H1 (cell line): ENCODE data around the gene SYNDIG1. TPM values are rescaled to one million over a fixed set of nuclear protein-coding genes. Genes with fewer than 3 reads are reported as not detected.

Source experiments
- CTCF ChIA-PET: fragments of 300-600 bp; sonication (Branson Sonifier 250); formaldehyde crosslinking; loops from one replicate; lab custom pipeline; 2021; ENCODE audit not compliant: partially characterized antibody; lab: Charles Lee
- POLR2A ChIA-PET: fragments of 300-600 bp; sonication (Branson Sonifier 250); formaldehyde crosslinking; loops from one replicate; lab custom pipeline; 2021; ENCODE audit warnings: inconsistent platforms; ENCODE audit not compliant: partially characterized antibody; lab: Charles Lee
- DNase-seq, 2 experiments: peaks; one replicate each; pipeline versions ENCODE4 v3.0.0 to v3.0.0-alpha.2; 2010 to 2022; ENCODE audit warnings: low spot score in 2 of 2, low read depth in 1 of 2, mixed read lengths in 1 of 2
- FAIRE-seq: peaks from 2 replicates; lab custom pipeline; 2011; peaks lifted over from hg19 to GRCh38; lab: Jason Lieb, UNC
- H2AFZ ChIP-seq: 2 replicates; pipeline ENCODE4 v1.8.1; 2012; ENCODE audit warnings: low read length, inconsistent platforms
- H2AK5ac ChIP-seq: 2 replicates; pipeline ENCODE4 v1.6.1; 2013; ENCODE audit warnings: low read depth, low read length
- H2BK120ac ChIP-seq: replicated peaks from 2 replicates; pipeline ENCODE3; 2013; ENCODE audit warnings: low read depth, low read length, inconsistent platforms
- H2BK12ac ChIP-seq: 2 replicates; pipeline ENCODE4 v1.6.1; 2013; ENCODE audit warnings: low read depth, low read length
- H2BK15ac ChIP-seq: 2 replicates; pipeline ENCODE4 v1.6.1; 2013; ENCODE audit warnings: low read length
- H2BK20ac ChIP-seq: 2 replicates; pipeline ENCODE4 v1.6.1; 2013; ENCODE audit warnings: low read length
- H2BK5ac ChIP-seq: 2 replicates; pipeline ENCODE4 v1.6.1; 2013; ENCODE audit warnings: low read depth, low read length
- H3K14ac ChIP-seq: 2 replicates; pipeline ENCODE4 v1.6.1; 2013; ENCODE audit warnings: inconsistent platforms; ENCODE audit not compliant: insufficient read length
- H3K18ac ChIP-seq: 2 replicates; pipeline ENCODE4 v1.6.1; 2013; ENCODE audit warnings: low read length; ENCODE audit errors: extremely low read depth
- H3K23ac ChIP-seq: 2 replicates; pipeline ENCODE4 v1.6.1; 2013; ENCODE audit warnings: inconsistent platforms; ENCODE audit not compliant: insufficient read length
- H3K23me2 ChIP-seq: 2 replicates; pipeline ENCODE4 v1.6.1; 2013; ENCODE audit warnings: low read depth, low read length
- H3K27ac ChIP-seq: 2 replicates; pipeline ENCODE4 v1.6.1; 2011; ENCODE audit warnings: low read depth, low read length, inconsistent platforms
- H3K27me3 ChIP-seq, 4 experiments: replicated peaks in 1 of 4; 1 replicate in 1 of 4; 2 replicates in 3 of 4; pipeline versions ENCODE4 v1.6.1 to v1.8.1; 2011 to 2013; ENCODE audit warnings: low read length in 3 of 4, mild to moderate bottlenecking in 3 of 4, inconsistent platforms in 2 of 4, mixed read lengths in 2 of 4, moderate library complexity in 1 of 4; ENCODE audit not compliant: control insufficient read depth in 3 of 4, insufficient read depth in 3 of 4; ENCODE audit errors: extremely low read depth in 1 of 4
- H3K36me3 ChIP-seq, 4 experiments: 2 replicates each; pipeline versions ENCODE4 v1.6.1 to v1.8.1; 2011 to 2013; ENCODE audit warnings: mild to moderate bottlenecking in 4 of 4, low read length in 3 of 4, moderate library complexity in 2 of 4, control low read depth in 1 of 4, inconsistent platforms in 1 of 4; ENCODE audit not compliant: insufficient read depth in 4 of 4, control insufficient read depth in 2 of 4
- H3K4ac ChIP-seq: replicated peaks from 2 replicates; pipeline ENCODE3; 2013; ENCODE audit warnings: low read length, low read depth, mixed read lengths, inconsistent platforms; ENCODE audit not compliant: insufficient read length
- H3K4me1 ChIP-seq, 4 experiments: replicated peaks in 1 of 4; 1 replicate in 1 of 4; 2 replicates in 3 of 4; pipeline versions ENCODE4 v1.6.1 to v1.8.1; 2011 to 2013; ENCODE audit warnings: low read length in 3 of 4, inconsistent platforms in 2 of 4, mixed read lengths in 1 of 4; ENCODE audit not compliant: insufficient read depth in 4 of 4, control insufficient read depth in 3 of 4
- H3K4me2 ChIP-seq, 2 experiments: 2 replicates each; pipeline versions ENCODE4 v1.6.1 to v1.8.1; 2011 to 2013; ENCODE audit warnings: low read depth in 2 of 2, low read length in 2 of 2, control low read depth in 1 of 2, inconsistent platforms in 1 of 2, mild to moderate bottlenecking in 1 of 2; ENCODE audit not compliant: insufficient read depth in 1 of 2
- H3K4me3 ChIP-seq, 4 experiments: fragments of 200-600, 300-600 bp in 1 of 4; sonication (generic), shearing (Covaris generic), sonication (Bioruptor Twin) in 1 of 4; 2 replicates each; pipeline versions ENCODE4 v1.5.1 to v1.8.1; 2011 to 2016; ENCODE audit warnings: low read length in 4 of 4, low read depth in 3 of 4, control low read depth in 2 of 4, inconsistent platforms in 2 of 4, mild to moderate bottlenecking in 2 of 4, mixed read lengths in 1 of 4, moderate library complexity in 1 of 4; ENCODE audit not compliant: insufficient read depth in 2 of 4; ENCODE audit errors: extremely low read depth in 1 of 4
- H3K56ac ChIP-seq: replicated peaks from 2 replicates; pipeline ENCODE3; 2013; ENCODE audit warnings: low read depth, mild to moderate bottlenecking, mixed read lengths, low read length, inconsistent platforms; ENCODE audit not compliant: insufficient read length
- H3K79me1 ChIP-seq: 2 replicates; pipeline ENCODE4 v1.6.1; 2013; ENCODE audit warnings: low read depth, low read length, control low read depth
- H3K79me2 ChIP-seq, 2 experiments: 2 replicates each; pipeline versions ENCODE4 v1.6.1 to v1.8.1; 2012 to 2013; ENCODE audit warnings: low read length in 2 of 2, mild to moderate bottlenecking in 2 of 2, inconsistent platforms in 1 of 2; ENCODE audit not compliant: insufficient read depth in 2 of 2, control insufficient read depth in 1 of 2
- H3K9ac ChIP-seq, 4 experiments: replicated peaks in 1 of 4; 1 replicate in 1 of 4; 2 replicates in 3 of 4; pipeline versions ENCODE4 v1.6.1 to v1.8.1; 2011 to 2013; ENCODE audit warnings: low read depth in 3 of 4, low read length in 3 of 4, control low read depth in 2 of 4, mild to moderate bottlenecking in 2 of 4, moderate library complexity in 2 of 4, inconsistent platforms in 1 of 4; ENCODE audit errors: extremely low read depth in 1 of 4
- H3K9me3 ChIP-seq, 2 experiments: 2 replicates each; pipeline versions ENCODE4 v1.6.1 to v1.8.1; 2012 to 2013; ENCODE audit warnings: mild to moderate bottlenecking in 2 of 2, moderate library complexity in 2 of 2, control low read depth in 1 of 2, inconsistent platforms in 1 of 2, low read depth in 1 of 2, low read length in 1 of 2, mixed read lengths in 1 of 2; ENCODE audit not compliant: insufficient read depth in 2 of 2
- H4K20me1 ChIP-seq, 2 experiments: replicated peaks in 1 of 2; 2 replicates each; pipeline versions ENCODE3 to v1.8.1; 2011 to 2013; ENCODE audit warnings: inconsistent platforms in 2 of 2, low read length in 2 of 2, mild to moderate bottlenecking in 1 of 2; ENCODE audit not compliant: insufficient read depth in 2 of 2, control insufficient read depth in 1 of 2
- H4K5ac ChIP-seq: 2 replicates; pipeline ENCODE4 v1.6.1; 2013; ENCODE audit warnings: low read length, low read depth, mixed read lengths, inconsistent platforms; ENCODE audit not compliant: insufficient read length
- H4K8ac ChIP-seq: 2 replicates; pipeline ENCODE4 v1.8.0; 2013; ENCODE audit warnings: mild to moderate bottlenecking, moderate library complexity, low read length, inconsistent platforms; ENCODE audit not compliant: insufficient read depth; ENCODE audit errors: extremely low read depth
- H4K91ac ChIP-seq: replicated peaks from 2 replicates; pipeline ENCODE3; 2013; ENCODE audit warnings: low read length, mixed read lengths, inconsistent platforms; ENCODE audit not compliant: insufficient read length
- ASH2L ChIP-seq: fragments of 200-600, 300-600 bp; sonication (generic); IDR thresholded peaks from one replicate; pipeline ENCODE4 v1.7.1; 2017; ENCODE audit warnings: low read length
- CTCF ChIP-seq, 3 experiments: IDR thresholded peaks; 1 replicate in 2 of 3; 2 replicates in 1 of 3; pipeline versions ENCODE4 v1.5.1 to v1.6.1; 2011; ENCODE audit warnings: low read length in 3 of 3, mild to moderate bottlenecking in 3 of 3, inconsistent platforms in 2 of 3, low read depth in 1 of 3, moderate library complexity in 1 of 3; ENCODE audit not compliant: insufficient read depth in 1 of 3; ENCODE audit errors: control extremely low read depth in 1 of 3
- GABPA ChIP-seq: IDR thresholded peaks from 2 replicates; pipeline ENCODE4 v1.6.1; 2011; ENCODE audit warnings: mild to moderate bottlenecking, low read length, moderate library complexity, borderline replicate concordance; ENCODE audit not compliant: insufficient read depth
- KDM5A ChIP-seq: fragments of 200-600 bp; IDR thresholded peaks from 2 replicates; pipeline ENCODE4 v1.7.1; 2012; ENCODE audit warnings: mild to moderate bottlenecking, low read length, inconsistent platforms, mixed read lengths
- POLR2AphosphoS5 ChIP-seq: IDR thresholded peaks from 2 replicates; pipeline ENCODE4 v1.6.1; 2011; ENCODE audit warnings: low read depth, low read length
- RAD21 ChIP-seq, 2 experiments: IDR thresholded peaks in 1 of 2; conservative IDR thresholded peaks in 1 of 2; 2 replicates each; pipeline ENCODE4 v1.6.1; 2011; ENCODE audit warnings: low read depth in 2 of 2, low read length in 2 of 2, improper control_type of control experiment in 1 of 2, inconsistent platforms in 1 of 2, mild to moderate bottlenecking in 1 of 2, moderate library complexity in 1 of 2
- RNF2 ChIP-seq: fragments of 200-900, 300-1000 bp; sonication (generic); IDR thresholded peaks from 2 replicates; pipeline ENCODE4 v1.7.1; 2016; ENCODE audit warnings: borderline replicate concordance, low read depth, mild to moderate bottlenecking, antibody characterized with exemption, low read length; ENCODE audit not compliant: poor library complexity, severe bottlenecking; ENCODE audit errors: missing control alignments
- SAP30 ChIP-seq: fragments of 300-600 bp; sonication (generic); IDR thresholded peaks from 2 replicates; pipeline ENCODE4 v1.7.1; 2012; ENCODE audit warnings: low read length, moderate library complexity, mild to moderate bottlenecking, inconsistent platforms; ENCODE audit not compliant: insufficient read depth, insufficient replicate concordance
- SRF ChIP-seq: IDR thresholded peaks from 2 replicates; pipeline ENCODE4 v1.6.1; 2011; ENCODE audit warnings: mild to moderate bottlenecking, low read depth, low read length, moderate library complexity
- SUZ12 ChIP-seq: fragments of 200-600 bp; sonication (generic); IDR thresholded peaks from 2 replicates; pipeline ENCODE4 v1.6.1; 2012; ENCODE audit warnings: mild to moderate bottlenecking, inconsistent platforms, low read length, moderate library complexity, mixed read lengths
- TCF12 ChIP-seq: IDR thresholded peaks from 2 replicates; pipeline ENCODE4 v1.6.1; 2011; ENCODE audit warnings: low read depth, mild to moderate bottlenecking, low read length
- WGBS, 2 experiments: shearing (Covaris generic) in 1 of 2; methylation state at CpG; one replicate each; pipeline versions ENCODE4 v1.1.6 to v1.1.7; 2013 to 2015; ENCODE audit warnings: low lambda C conversion rate in 2 of 2, mixed read lengths in 2 of 2, inconsistent platforms in 1 of 2, low coverage in 1 of 2, missing lambda C conversion rate in 1 of 2; ENCODE audit not compliant: insufficient replicate concordance in 2 of 2, insufficient coverage in 1 of 2, insufficient read length in 1 of 2; ENCODE audit errors: extremely low coverage in 1 of 2, missing lambda C conversion rate in 1 of 2; 5-methylcytosine and 5-hydroxymethylcytosine counted together
- polyA plus RNA-seq, 7 experiments: library from polyadenylated mRNA; depleted of rRNA in 3 of 7; stranded (reverse) in 5 of 7; unstranded in 2 of 7; fragments of >200 nt in 5 of 7; fragments of 200-250 nt in 2 of 7; gene quantifications; 1 replicate in 5 of 7; 2 replicates in 1 of 7; 4 replicates in 1 of 7; pipeline versions ENCODE4 v1.2.1 to v1.2.3, GENCODE V29; 2011 to 2013; ENCODE audit warnings: missing spikeins in 2 of 7, mixed read lengths in 2 of 7
- total RNA-seq: library from RNA; stranded (reverse); fragmentation: NEBNext Ultra II Directional; extraction: Animal tissue kit (Norgen Biotek cat#: 25700); gene quantifications from 2 replicates; pipeline ENCODE4 v1.2.1, GENCODE V29; 2021

The SYNDIG1 gene
- total and polyA plus RNA-seq, 2 of the 8 experiments (the other 6 are each of a cell fraction or from before 2014, with no cell fraction given), result 6.5 to 7.8 TPM

- H3K23ac ChIP-seq, result no peak overlapping the region
- H3K23me2 ChIP-seq, result no peaks in the 10 kb centered on the region
- peaks cover 2 to 12% (median 6%) of the 10 kb centered on the region in 4 experiments for H3K4me1 ChIP-seq
- H3K4me2 ChIP-seq, result no peak overlapping the region
- no peaks in the 10 kb centered on the region for H3K9me3 ChIP-seq
- FAIRE-seq, result no peak
- ChIA-PET CTCF (no interaction called here), POLR2A (no interaction called here)
- H3K4me3 ChIP-seq, result no peak overlapping the region
- H4K91ac ChIP-seq, result no peak overlapping the region
- H2AFZ ChIP-seq, result no peak overlapping the region
- no peak overlapping the region for H2BK20ac ChIP-seq
- no peaks in the 10 kb centered on the region for H3K27me3 ChIP-seq
- H2BK5ac ChIP-seq, result no peak overlapping the region
- H4K5ac ChIP-seq, result no peak overlapping the region
- WGBS, 2 experiments, result 87% methylated on average over 8 of the region's 12 CpGs; no CpG with 5 or more reads in 1 of the 2 experiments
- no peaks in the 10 kb centered on the region for H3K79me2 ChIP-seq
- H3K9ac ChIP-seq, result no peak overlapping the region
- H3K14ac ChIP-seq, result no peak overlapping the region
- DNase-seq, result no peak
- H3K79me1 ChIP-seq, result no peaks in the 10 kb centered on the region
- H3K27ac ChIP-seq, result no peak overlapping the region
- no peaks in the 10 kb centered on the region for H4K20me1 ChIP-seq
- no peak overlapping the region for H3K18ac ChIP-seq
- H2BK12ac ChIP-seq, result no peak overlapping the region
- no peak overlapping the region; the same call in 1 of the 2 replicates for H4K8ac ChIP-seq
- no peak overlapping the region for H2AK5ac ChIP-seq
- H3K36me3 ChIP-seq, result no peaks in the 10 kb centered on the region; a peak in 1 of 8 replicates
- no peak overlapping the region for H3K56ac ChIP-seq
- no peak overlapping the region for H3K4ac ChIP-seq
- no peak overlapping the region for H2BK120ac ChIP-seq
- H2BK15ac ChIP-seq, result no peak overlapping the region
- TF ChIP-seq CTCF (IDR thresholded peaks at IDR 0.05; ENCODE audit: control extremely low read depth in 1 of 3, insufficient read depth in 1 of 3, low read depth in 1 of 3, low read length in 3 of 3) (no peak), ASH2L (no peak), KDM5A (no peak), SAP30 (no peak), POLR2AphosphoS5 (no peak), RNF2 (no peak), TCF12 (no peak), GABPA (no peak), SRF (no peak), SUZ12 (no peak), RAD21 (IDR thresholded peaks at IDR 0.05 in 1 of 2, conservative IDR thresholded peaks at IDR 0.05 in 1 of 2; ENCODE audit: low read depth in 2 of 2, low read length in 2 of 2) (no peak)
Measured at GRCh38 chr20:24607402-24607801, 138.0 kb downstream of the SYNDIG1 start.
